ENCODE results near the gene MCEE.

The MCEE gene

GRCh38 chr2:71129114-71129901 is 721 bp downstream of the MCEE start:
- Histone ChIP-seq H3K4me1 (ENCODE audit: control insufficient read depth in 2 of 2, insufficient read depth in 1 of 2, low read depth in 1 of 2, low read length in 2 of 2) (peaks cover 2 to 11% of the 10 kb centered on the region in 2 donors), H3K9ac (ENCODE audit: low read depth, low read length, poor library complexity) (peak overlapping the region; percentile 97), H3K4me2 (ENCODE audit: insufficient read depth, low read length, poor library complexity, severe bottlenecking) (peak overlapping the region; percentile 54), H4K8ac (ENCODE audit: low read depth, low read length) (no peak overlapping the region), H3K79me1 (ENCODE audit: low read depth, low read length) (peaks cover 4% of the 10 kb centered on the region), H2AFZ (ENCODE audit: low read length) (peak overlapping the region; percentile 96), H3K4ac (ENCODE audit: low read length) (no peak overlapping the region), H2BK5ac (ENCODE audit: low read length) (peak overlapping the region; percentile 77), H3K27ac (replicated peaks; ENCODE audit: low read length) (peak overlapping the region; percentile 52), H2BK15ac (ENCODE audit: low read length) (peak overlapping the region; percentile 82), H3K18ac (ENCODE audit: low read length) (peak overlapping the region; percentile 97), H2BK120ac (ENCODE audit: low read depth, low read length) (no peak overlapping the region), H3K4me3 (ENCODE audit: low read length in 2 of 2) (peak overlapping the region; percentile 81 to 96), H4K91ac (ENCODE audit: low read depth, low read length, poor library complexity) (no peak overlapping the region), H3K36me3 (replicated peaks in 1 of 2; ENCODE audit: control insufficient read depth in 2 of 2, insufficient read depth in 2 of 2, low read length in 2 of 2) (peaks cover 3 to 22% of the 10 kb centered on the region in 2 donors), H3K14ac (ENCODE audit: low read length) (no peak overlapping the region), H3K27me3 (ENCODE audit: control insufficient read depth in 3 of 3, insufficient read depth in 3 of 3, low read depth in 1 of 3, low read length in 3 of 3) (no peaks in the 10 kb centered on the region), H3K9me3 (replicated peaks in 1 of 2; ENCODE audit: control insufficient read depth in 2 of 2, insufficient read depth in 1 of 2, low read depth in 1 of 2, low read length in 2 of 2) (no peaks in the 10 kb centered on the region), H2AK5ac (ENCODE audit: low read depth, low read length) (no peak overlapping the region), H2BK12ac (ENCODE audit: low read length) (no peak overlapping the region), H3K23ac (ENCODE audit: low read depth, low read length, poor library complexity) (peak overlapping the region; percentile 60)
- no CpG with 5 or more reads among the region's 18 CpGs for WGBS, 2 donors (ENCODE audit: extremely low coverage in 2 of 2, insufficient read length in 2 of 2, insufficient replicate concordance in 1 of 2)
- no peak for DNase-seq (ENCODE audit: low spot score)

- Histone ChIP-seq H4K8ac (ENCODE audit: low read depth, low read length) (no peak overlapping the region), H2AFZ (ENCODE audit: low read length) (no peak overlapping the region), H4K91ac (ENCODE audit: low read depth, low read length, poor library complexity) (no peak overlapping the region), H2AK5ac (ENCODE audit: low read depth, low read length) (no peak overlapping the region), H3K4ac (ENCODE audit: low read length) (no peak overlapping the region), H3K9me3 (replicated peaks in 1 of 2; ENCODE audit: control insufficient read depth in 2 of 2, insufficient read depth in 1 of 2, low read depth in 1 of 2, low read length in 2 of 2) (no peaks in the 10 kb centered on the region), H2BK120ac (ENCODE audit: low read depth, low read length) (no peak overlapping the region), H3K4me3 (ENCODE audit: low read length in 2 of 2) (no peak overlapping the region), H3K18ac (ENCODE audit: low read length) (no peak overlapping the region), H3K23ac (ENCODE audit: low read depth, low read length, poor library complexity) (no peak overlapping the region), H3K27ac (replicated peaks; ENCODE audit: low read length) (no peak overlapping the region), H3K9ac (ENCODE audit: low read depth, low read length, poor library complexity) (no peak overlapping the region), H3K4me2 (ENCODE audit: insufficient read depth, low read length, poor library complexity, severe bottlenecking) (no peak overlapping the region), H2BK15ac (ENCODE audit: low read length) (no peak overlapping the region), H3K79me1 (ENCODE audit: low read depth, low read length) (peaks cover 4% of the 10 kb centered on the region), H2BK12ac (ENCODE audit: low read length) (no peak overlapping the region), H2BK5ac (ENCODE audit: low read length) (no peak overlapping the region), H3K4me1 (ENCODE audit: control insufficient read depth in 2 of 2, insufficient read depth in 1 of 2, low read depth in 1 of 2, low read length in 2 of 2) (peaks cover 2 to 7% of the 10 kb centered on the region in 2 donors), H3K36me3 (replicated peaks in 1 of 2; ENCODE audit: control insufficient read depth in 2 of 2, insufficient read depth in 2 of 2, low read length in 2 of 2) (peaks cover 0 to 22% of the 10 kb centered on the region in 2 donors), H3K27me3 (ENCODE audit: control insufficient read depth in 3 of 3, insufficient read depth in 3 of 3, low read depth in 1 of 3, low read length in 3 of 3) (no peaks in the 10 kb centered on the region), H3K14ac (ENCODE audit: low read length) (no peak overlapping the region)
- WGBS, 2 donors (ENCODE audit: extremely low coverage in 2 of 2, insufficient read length in 2 of 2, insufficient replicate concordance in 1 of 2), result no CpG with 5 or more reads among the region's 3 CpGs
- no peak for DNase-seq (ENCODE audit: low spot score)
Measured at GRCh38 chr2:71126957-71127356, 3.1 kb downstream of the MCEE start.

GRCh38 chr2:71125506-71126294 is 4.3 kb downstream of the MCEE start:
- no peak overlapping the region for H4K8ac ChIP-seq (ENCODE audit: low read depth, low read length)

More at GRCh38 chr2:71125506-71126294, 4.3 kb downstream of the MCEE start:
- H3K4me3 ChIP-seq (ENCODE audit: low read length in 2 of 2), result no peak overlapping the region
- no peak overlapping the region for H2BK12ac ChIP-seq (ENCODE audit: low read length)
- H2BK15ac ChIP-seq (ENCODE audit: low read length), result no peak overlapping the region
- H2AFZ ChIP-seq (ENCODE audit: low read length), result no peak overlapping the region
- no peak overlapping the region for H2BK5ac ChIP-seq (ENCODE audit: low read length)
- no peaks in the 10 kb centered on the region for H3K9me3 ChIP-seq (replicated peaks in 1 of 2; ENCODE audit: control insufficient read depth in 2 of 2, insufficient read depth in 1 of 2, low read depth in 1 of 2, low read length in 2 of 2)
- H3K4me1 ChIP-seq (ENCODE audit: control insufficient read depth in 2 of 2, insufficient read depth in 1 of 2, low read depth in 1 of 2, low read length in 2 of 2), result peaks cover 0 to 4% of the 10 kb centered on the region in 2 donors
- H2AK5ac ChIP-seq (ENCODE audit: low read depth, low read length), result no peak overlapping the region
- no peak overlapping the region for H3K27ac ChIP-seq (replicated peaks; ENCODE audit: low read length)
- WGBS, 2 donors (ENCODE audit: extremely low coverage in 2 of 2, insufficient read length in 2 of 2, insufficient replicate concordance in 1 of 2), result no CpG with 5 or more reads among the region's 7 CpGs
- H2BK120ac ChIP-seq (ENCODE audit: low read depth, low read length), result no peak overlapping the region
- no peak overlapping the region for H4K91ac ChIP-seq (ENCODE audit: low read depth, low read length, poor library complexity)
- peaks cover 4% of the 10 kb centered on the region for H3K79me1 ChIP-seq (ENCODE audit: low read depth, low read length)
- DNase-seq (ENCODE audit: low spot score), result no peak
- no peak overlapping the region for H3K23ac ChIP-seq (ENCODE audit: low read depth, low read length, poor library complexity)
- H3K18ac ChIP-seq (ENCODE audit: low read length), result no peak overlapping the region
- no peak overlapping the region for H3K4ac ChIP-seq (ENCODE audit: low read length)
- H3K14ac ChIP-seq (ENCODE audit: low read length), result no peak overlapping the region
- no peak overlapping the region for H3K4me2 ChIP-seq (ENCODE audit: insufficient read depth, low read length, poor library complexity, severe bottlenecking)
- peaks cover 0 to 34% of the 10 kb centered on the region in 2 donors for H3K36me3 ChIP-seq (replicated peaks in 1 of 2; ENCODE audit: control insufficient read depth in 2 of 2, insufficient read depth in 2 of 2, low read length in 2 of 2)
- H3K27me3 ChIP-seq (ENCODE audit: control insufficient read depth in 3 of 3, insufficient read depth in 3 of 3, low read depth in 1 of 3, low read length in 3 of 3), result no peaks in the 10 kb centered on the region
- no peak overlapping the region for H3K9ac ChIP-seq (ENCODE audit: low read depth, low read length, poor library complexity)
